ENCODE data around the gene C8G. TPM values are rescaled to one million over a fixed set of nuclear protein-coding genes. Genes with fewer than 3 reads are reported as not detected.

C8G gene
- total and polyA plus RNA-seq, 9 of the 15 experiments (the other 6 are each of a cell fraction or from before 2014, with no cell fraction given) = 0.35 to 5.9 (median 2.7) TPM; not detected in 2

DNA sequence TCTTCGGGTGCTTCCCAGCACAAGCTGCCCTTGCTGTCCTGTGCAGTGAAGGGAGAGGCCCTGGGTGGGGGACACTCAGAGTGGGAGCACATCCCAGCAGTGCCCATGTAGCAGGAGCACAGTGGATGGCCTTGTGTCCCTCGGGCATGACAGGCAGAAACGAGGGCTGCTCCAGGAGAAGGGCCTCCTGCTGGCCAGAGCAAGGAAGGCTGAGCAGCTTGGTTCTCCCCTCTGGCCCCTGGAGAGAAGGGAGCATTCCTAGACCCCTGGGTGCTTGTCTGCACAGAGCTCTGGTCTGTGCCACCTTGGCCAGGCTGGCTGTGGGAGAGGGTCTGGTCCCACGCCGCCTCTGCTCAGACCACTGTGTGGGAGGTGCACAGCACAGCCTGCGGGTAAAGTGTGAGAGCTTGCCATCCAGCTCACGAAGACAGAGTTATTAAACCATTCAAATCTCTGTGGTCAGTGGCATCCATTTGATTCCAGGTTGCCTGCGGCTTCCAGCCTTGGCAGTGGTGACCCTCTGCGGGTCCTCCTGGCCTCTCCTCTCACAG, 18.8 kb upstream of the C8G start:
- Histone ChIP-seq H3K9me1 (ENCODE audit: control insufficient read depth, insufficient read depth, low read length) (no peaks in the 10 kb centered on the region), H4K20me1 (replicated peaks; ENCODE audit: control insufficient read depth, insufficient read depth, low read length) (peaks cover 4% of the 10 kb centered on the region; the same call in 1 of the 2 replicates), H2AFZ (ENCODE audit: low read depth, low read length) (no peak overlapping the region), H3K79me2 (ENCODE audit: control insufficient read depth, insufficient read depth, low read length) (no peaks in the 10 kb centered on the region), H3K4me1 (replicated peaks in 1 of 2; ENCODE audit: control insufficient read depth in 2 of 2, insufficient read depth in 2 of 2, low read length in 2 of 2) (peaks cover 10 to 41% of the 10 kb centered on the region in 2 experiments; a peak in 4 of 5 replicates), H3K27ac (ENCODE audit: extremely low read depth, low read depth, low read length) (no peak overlapping the region), H3K9me3 (replicated peaks; ENCODE audit: control insufficient read depth, insufficient read depth, low read depth, low read length) (no peaks in the 10 kb centered on the region), H3K9ac (ENCODE audit: insufficient read depth in 1 of 2, low read depth in 2 of 2, low read length in 2 of 2) (peak overlapping the region in 1 of 2 experiments; percentile 64; a peak in 1 of 4 replicates), H3K27me3 (ENCODE audit: control insufficient read depth in 2 of 2, insufficient read depth in 2 of 2, low read length in 2 of 2) (no peaks in the 10 kb centered on the region), H3K36me3 (ENCODE audit: control insufficient read depth, insufficient read depth, low read length) (peaks cover 79% of the 10 kb centered on the region; the same call in 2 of the 3 replicates), H3K4me3 (no peak overlapping the region), H3K4me2 (ENCODE audit: insufficient read depth, low read length) (no peak overlapping the region)
- no TSS peak for BruUV-seq (replicated peaks)
- CTCF ChIA-PET (ENCODE audit: low intra/inter-chr PET ratio) = interaction anchor here (0.6 kb wide), 2 partner anchors 126 to 168 kb away, joined by 3 read pairs; partner anchors contain the start of gene LCN8
- DNase-seq (ENCODE audit: extremely low read depth in 1 of 4, low spot score in 3 of 4) (no peak), ATAC-seq (peak; percentile 56), FAIRE-seq (no peak)
- 92% methylated on average over 9 of the region's 9 CpGs for WGBS (ENCODE audit: insufficient coverage, low coverage, missing lambda C conversion rate)
- 0 out of 2 replicates have a peak, but pooled peaks have one; percentile 10 for TF ChIP-seq POLR2A (conservative IDR thresholded peaks at IDR 0.05)
- TF ChIP-seq, protein P1, sequence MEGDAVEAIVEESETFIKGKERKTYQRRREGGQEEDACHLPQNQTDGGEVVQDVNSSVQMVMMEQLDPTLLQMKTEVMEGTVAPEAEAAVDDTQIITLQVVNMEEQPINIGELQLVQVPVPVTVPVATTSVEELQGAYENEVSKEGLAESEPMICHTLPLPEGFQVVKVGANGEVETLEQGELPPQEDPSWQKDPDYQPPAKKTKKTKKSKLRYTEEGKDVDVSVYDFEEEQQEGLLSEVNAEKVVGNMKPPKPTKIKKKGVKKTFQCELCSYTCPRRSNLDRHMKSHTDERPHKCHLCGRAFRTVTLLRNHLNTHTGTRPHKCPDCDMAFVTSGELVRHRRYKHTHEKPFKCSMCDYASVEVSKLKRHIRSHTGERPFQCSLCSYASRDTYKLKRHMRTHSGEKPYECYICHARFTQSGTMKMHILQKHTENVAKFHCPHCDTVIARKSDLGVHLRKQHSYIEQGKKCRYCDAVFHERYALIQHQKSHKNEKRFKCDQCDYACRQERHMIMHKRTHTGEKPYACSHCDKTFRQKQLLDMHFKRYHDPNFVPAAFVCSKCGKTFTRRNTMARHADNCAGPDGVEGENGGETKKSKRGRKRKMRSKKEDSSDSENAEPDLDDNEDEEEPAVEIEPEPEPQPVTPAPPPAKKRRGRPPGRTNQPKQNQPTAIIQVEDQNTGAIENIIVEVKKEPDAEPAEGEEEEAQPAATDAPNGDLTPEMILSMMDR (IDR thresholded peaks at IDR 0.05 in 2 of 3, conservative IDR thresholded peaks at IDR 0.05 in 1 of 3; ENCODE audit: insufficient read depth in 2 of 3, low read depth in 1 of 3, low read length in 3 of 3) = peak in 2 of 3 experiments; percentile 14 to 19; a peak in 1 of 6 replicates
- TF ChIP-seq POLR2G (IDR thresholded peaks at IDR 0.05; ENCODE audit: low read depth, low read length) = peak; percentile 22
- TF ChIP-seq, protein P2, sequence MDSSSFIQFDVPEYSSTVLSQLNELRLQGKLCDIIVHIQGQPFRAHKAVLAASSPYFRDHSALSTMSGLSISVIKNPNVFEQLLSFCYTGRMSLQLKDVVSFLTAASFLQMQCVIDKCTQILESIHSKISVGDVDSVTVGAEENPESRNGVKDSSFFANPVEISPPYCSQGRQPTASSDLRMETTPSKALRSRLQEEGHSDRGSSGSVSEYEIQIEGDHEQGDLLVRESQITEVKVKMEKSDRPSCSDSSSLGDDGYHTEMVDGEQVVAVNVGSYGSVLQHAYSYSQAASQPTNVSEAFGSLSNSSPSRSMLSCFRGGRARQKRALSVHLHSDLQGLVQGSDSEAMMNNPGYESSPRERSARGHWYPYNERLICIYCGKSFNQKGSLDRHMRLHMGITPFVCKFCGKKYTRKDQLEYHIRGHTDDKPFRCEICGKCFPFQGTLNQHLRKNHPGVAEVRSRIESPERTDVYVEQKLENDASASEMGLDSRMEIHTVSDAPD (CRISPR knock-in tag; IDR thresholded peaks at IDR 0.05) = no peak
- no peak for TF ChIP-seq TCF3 (CRISPR knock-in tag; IDR thresholded peaks at IDR 0.05)
- POLR2A ChIA-PET = interaction anchor here (0.6 to 3.2 kb wide), 6 partner anchors 11 to 99 kb away, joined by 3 to 19 read pairs (median 4); no protein-coding TSS in a partner anchor
- in situ Hi-C loops (cut with MboI) = no loop called here
- intact Hi-C loops (cut with micrococcal nuclease) = no loop called here
